ENCODE results near the gene POR.
"Not testable (repeated sequence)": the region's sequence is repeated elsewhere in the genome, so short reads cannot be mapped to it uniquely, and the experiment has no call there.

Gene POR

GRCh38 chr7:75914655-75915415 is at the start of gene POR:
TSS of gene POR (plus strand) at chr7:75915155. CDS start at chr7:75954002, 38,847 bp downstream.
- DNase-seq, result peak; percentile 89

- DNase-seq, result no peak
Observed at GRCh38 chr7:75866114-75866488, 48.9 kb upstream of the POR start.

- DNase-seq, result peak; percentile 75
Observed at GRCh38 chr7:75866489-75867389, 48.2 kb upstream of the POR start.

- DNase-seq, result no peak
Observed at GRCh38 chr7:75867390-75867717, 47.6 kb upstream of the POR start.

- DNase-seq, result no peak
Observed at GRCh38 chr7:75868153-75868552, 46.8 kb upstream of the POR start.

- DNase-seq, result no peak
Observed at GRCh38 chr7:75869776-75870379, 45.1 kb upstream of the POR start.

- no peak for DNase-seq
Observed at GRCh38 chr7:75870557-75871161, 44.3 kb upstream of the POR start.

- no peak for DNase-seq
Observed at GRCh38 chr7:75872073-75872782, 42.7 kb upstream of the POR start.

- not testable (repeated sequence) for DNase-seq
Observed at GRCh38 chr7:75874180-75874579, 40.8 kb upstream of the POR start.

GRCh38 chr7:75875113-75876080 is 39.6 kb upstream of the POR start:
- DNase-seq, result no peak

GRCh38 chr7:75876126-75876881 is 38.7 kb upstream of the POR start:
- no peak for DNase-seq

- no peak for DNase-seq
Observed at GRCh38 chr7:75878312-75878768, 36.6 kb upstream of the POR start.

GRCh38 chr7:75878769-75879611 is 36.0 kb upstream of the POR start, which contains the start of gene RHBDD2:
TSS of gene RHBDD2 (plus strand) at chr7:75879034. CDS start at chr7:75879083, 49 bp downstream.
- peak; percentile 96 for DNase-seq

- DNase-seq, result no peak
Observed at GRCh38 chr7:75879771-75880184, 35.2 kb upstream of the POR start.

- no peak for DNase-seq
Observed at GRCh38 chr7:75880242-75880641, 34.7 kb upstream of the POR start.

- DNase-seq, result no peak
Observed at GRCh38 chr7:75881436-75882095, 33.4 kb upstream of the POR start.

- not testable (repeated sequence) for DNase-seq
Observed at GRCh38 chr7:75883265-75883824, 31.6 kb upstream of the POR start.

GRCh38 chr7:75884476-75884875 is 30.5 kb upstream of the POR start:
- peak; percentile 55 for DNase-seq

Data from NCI-H82 (cell line).